Upper lobe of left lung (tissue), 6 donors: Measurements from ENCODE around the gene KCNJ10. TPM values are rescaled to one million over a fixed set of nuclear protein-coding genes. Genes with fewer than 3 reads are reported as not detected.

Source experiments
- ATAC-seq, 2 donors: fragments of 200-7000 bp; cut with Tn5 transposase; one replicate each; pipeline ENCODE4 v1.9.1; 2022; ENCODE audit warnings: mild to moderate bottlenecking in 2 of 2, moderate library complexity in 2 of 2; ENCODE audit not compliant: low FRiP score in 2 of 2
- DNase-seq, 2 donors: peaks; one replicate each; pipeline ENCODE4 v3.0.0-alpha.2; 2019 to 2020
- H3K27ac ChIP-seq, 4 donors: fragments of 200-600 bp; sonication (generic); one replicate each; pipeline ENCODE4 v1.5.1; 2016 to 2019
- H3K27me3 ChIP-seq, 4 donors: fragments of 200-600 bp; sonication (generic); one replicate each; pipeline ENCODE4 v1.5.1; 2017 to 2019
- H3K36me3 ChIP-seq, 4 donors: fragments of 200-600 bp; sonication (generic); one replicate each; pipeline ENCODE4 v1.5.1; 2016 to 2019
- H3K4me1 ChIP-seq, 4 donors: fragments of 200-600 bp; sonication (generic); one replicate each; pipeline ENCODE4 v1.5.1; 2018 to 2019
- H3K4me3 ChIP-seq, 4 donors: fragments of 200-600 bp; sonication (generic); one replicate each; pipeline ENCODE4 v1.5.1; 2017 to 2019; ENCODE audit warnings: mild to moderate bottlenecking in 2 of 4, moderate library complexity in 1 of 4
- H3K9me3 ChIP-seq, 4 donors: fragments of 200-600 bp; sonication (generic); one replicate each; pipeline ENCODE4 v1.5.1; 2018 to 2019
- EP300 ChIP-seq, 4 donors: sonication (generic); formaldehyde crosslinking; IDR thresholded peaks; one replicate each; pipeline ENCODE4 v1.5.1; 2017; ENCODE audit warnings: antibody characterized with exemption in 4 of 4, control low read depth in 2 of 4
- POLR2A ChIP-seq, 4 donors: fragments of 450-650 bp; IDR thresholded peaks; one replicate each; pipeline ENCODE4 v1.5.1; 2016 to 2017; ENCODE audit warnings: antibody characterized with exemption in 4 of 4, mild to moderate bottlenecking in 2 of 4
- POLR2AphosphoS5 ChIP-seq, 2 donors: sonication (generic); formaldehyde crosslinking; IDR thresholded peaks; one replicate each; pipeline ENCODE4 v1.5.1; 2017; ENCODE audit warnings: antibody characterized with exemption in 2 of 2
- WGBS, 2 donors: methylation state at CpG; one replicate each; pipeline ENCODE4 v1.1.5; 2017 to 2018; 5-methylcytosine and 5-hydroxymethylcytosine counted together
- total RNA-seq, 6 donors: library from RNA; depleted of rRNA in 4 of 6; stranded (reverse); fragments of >200 nt in 4 of 6; gene quantifications; one replicate each; pipeline versions ENCODE4 v1.1.0 to v1.2.1, GENCODE V29; 2016 to 2021
- TF ChIP-seq, protein P1 (sequence below), 6 experiments: fragments of 450-650 bp in 4 of 6; fragments of 200-600 bp in 2 of 6; sonication (generic) in 2 of 6; IDR thresholded peaks; one replicate each; pipeline ENCODE4 v1.5.1; 2016 to 2019; ENCODE audit warnings: antibody characterized with exemption in 6 of 6
- donor health status: DM: no; HTN: no; CAD: no; lungs with moderate emphysema.
- donor health status: DM: no; HTN: yes; CAD: no; lungs with severe emphysema.

KCNJ10 gene
- total RNA-seq, 6 donors from 2014 or later, result 0.11 TPM; not detected in 5

DNA sequence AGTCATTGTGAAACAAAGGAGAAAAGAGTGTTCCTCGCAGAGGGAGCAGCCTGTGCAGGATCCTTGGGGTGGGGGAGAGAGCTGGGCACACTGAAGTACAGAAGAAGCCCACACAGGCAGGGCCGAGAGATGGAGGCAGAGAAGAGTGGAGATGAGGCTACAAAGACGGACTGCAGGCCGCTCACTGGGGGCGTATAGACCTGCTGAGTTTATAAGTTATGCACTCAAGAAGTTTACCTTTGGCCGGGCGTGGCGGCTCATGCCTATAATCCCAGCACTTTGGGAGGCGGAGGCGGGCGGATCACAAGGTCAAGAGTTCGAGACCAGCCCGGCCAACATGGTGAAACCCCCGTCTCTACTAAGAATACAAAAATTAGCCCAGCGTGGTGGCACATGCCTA lies 108.3 kb downstream of the KCNJ10 start:
- Histone ChIP-seq H3K27me3 (no peaks in the 10 kb centered on the region), H3K27ac (no peak overlapping the region), H3K4me3 (no peak overlapping the region), H3K36me3 (no peaks in the 10 kb centered on the region), H3K9me3 (no peaks in the 10 kb centered on the region), H3K4me1 (no peaks in the 10 kb centered on the region)
- no peak for TF ChIP-seq POLR2A (IDR thresholded peaks at IDR 0.05)
- TF ChIP-seq POLR2AphosphoS5 (IDR thresholded peaks at IDR 0.05), result no peak
- no peak for TF ChIP-seq EP300 (IDR thresholded peaks at IDR 0.05)
- TF ChIP-seq, protein P1, sequence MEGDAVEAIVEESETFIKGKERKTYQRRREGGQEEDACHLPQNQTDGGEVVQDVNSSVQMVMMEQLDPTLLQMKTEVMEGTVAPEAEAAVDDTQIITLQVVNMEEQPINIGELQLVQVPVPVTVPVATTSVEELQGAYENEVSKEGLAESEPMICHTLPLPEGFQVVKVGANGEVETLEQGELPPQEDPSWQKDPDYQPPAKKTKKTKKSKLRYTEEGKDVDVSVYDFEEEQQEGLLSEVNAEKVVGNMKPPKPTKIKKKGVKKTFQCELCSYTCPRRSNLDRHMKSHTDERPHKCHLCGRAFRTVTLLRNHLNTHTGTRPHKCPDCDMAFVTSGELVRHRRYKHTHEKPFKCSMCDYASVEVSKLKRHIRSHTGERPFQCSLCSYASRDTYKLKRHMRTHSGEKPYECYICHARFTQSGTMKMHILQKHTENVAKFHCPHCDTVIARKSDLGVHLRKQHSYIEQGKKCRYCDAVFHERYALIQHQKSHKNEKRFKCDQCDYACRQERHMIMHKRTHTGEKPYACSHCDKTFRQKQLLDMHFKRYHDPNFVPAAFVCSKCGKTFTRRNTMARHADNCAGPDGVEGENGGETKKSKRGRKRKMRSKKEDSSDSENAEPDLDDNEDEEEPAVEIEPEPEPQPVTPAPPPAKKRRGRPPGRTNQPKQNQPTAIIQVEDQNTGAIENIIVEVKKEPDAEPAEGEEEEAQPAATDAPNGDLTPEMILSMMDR (IDR thresholded peaks at IDR 0.05), result no peak
- no peak for ATAC-seq
- WGBS, 2 donors, result 84 to 88% methylated on average over 15 of the region's 15 CpGs
- DNase-seq, result peak; percentile 14 to 29

DNA sequence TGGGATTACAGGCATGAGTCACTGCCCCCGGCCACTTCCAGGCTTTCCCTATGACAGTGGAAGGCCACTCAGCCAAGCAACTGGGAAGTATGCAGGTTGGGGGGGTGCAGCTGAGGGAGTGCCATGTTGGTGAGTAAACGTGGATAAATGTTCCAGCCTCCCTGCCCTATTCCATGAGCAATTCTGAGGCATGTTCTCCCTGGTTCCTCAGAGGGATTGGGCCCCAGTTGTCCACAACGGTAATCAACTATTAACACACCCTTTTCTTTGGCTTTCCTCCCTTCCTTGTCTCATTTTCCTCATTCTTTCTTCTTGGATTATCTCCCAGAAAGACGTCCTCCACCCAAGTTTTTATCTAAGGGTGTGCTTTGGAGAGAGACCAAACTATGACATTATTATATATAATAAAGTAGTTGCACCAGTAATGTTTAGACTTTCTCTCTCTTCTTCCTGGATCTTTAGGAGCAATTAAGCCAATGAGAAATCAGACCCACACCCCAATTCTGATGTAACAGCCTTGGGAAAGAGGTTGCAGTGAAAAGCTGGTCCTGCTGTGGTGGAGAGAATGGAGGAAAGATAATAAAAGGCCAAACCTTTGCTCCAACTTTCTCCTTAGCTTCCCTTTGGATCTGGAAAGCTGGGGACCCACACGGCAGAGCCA lies 109.1 kb downstream of the KCNJ10 start:
- peak in 1 of 2 donors; percentile 15 for DNase-seq
- Histone ChIP-seq H3K36me3 (no peaks in the 10 kb centered on the region), H3K27ac (no peak overlapping the region), H3K4me1 (no peaks in the 10 kb centered on the region), H3K27me3 (no peaks in the 10 kb centered on the region), H3K4me3 (no peak overlapping the region), H3K9me3 (no peaks in the 10 kb centered on the region)
- TF ChIP-seq POLR2AphosphoS5 (IDR thresholded peaks at IDR 0.05) (no peak), POLR2A (IDR thresholded peaks at IDR 0.05) (no peak), EP300 (IDR thresholded peaks at IDR 0.05) (no peak)
- TF ChIP-seq, protein P1 (IDR thresholded peaks at IDR 0.05), result no peak
- 55 to 60% methylated on average over 5 of the region's 5 CpGs for WGBS, 2 donors
- ATAC-seq, result peak in 1 of 2 donors; percentile 93

DNA sequence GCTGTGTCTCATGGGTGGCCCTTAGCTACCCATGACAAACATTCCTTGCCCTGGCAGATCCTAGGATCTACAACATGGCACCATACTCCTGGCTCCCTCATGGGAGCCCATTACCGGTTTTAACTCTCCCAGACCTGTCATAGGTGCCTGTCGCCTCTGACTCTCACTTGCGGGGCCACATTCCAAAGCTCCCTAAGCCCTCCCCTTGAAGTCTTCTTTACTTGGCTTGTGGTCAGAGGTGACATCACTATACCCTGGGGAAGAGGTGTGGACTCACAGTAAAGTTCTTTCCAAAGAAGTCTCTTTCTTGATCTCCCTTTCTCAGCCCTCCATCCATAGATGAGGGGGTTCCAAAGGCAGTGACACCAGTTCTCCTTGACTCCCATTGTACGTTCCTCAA lies 110.5 kb downstream of the KCNJ10 start:
- DNase-seq (peak in 1 of 2 donors; percentile 18), ATAC-seq (peak; percentile 32 to 58)
- Histone ChIP-seq H3K4me1 (peaks cover 0 to under 1% (median 0%) of the 10 kb centered on the region in 4 donors), H3K27me3 (no peaks in the 10 kb centered on the region), H3K4me3 (no peak overlapping the region), H3K27ac (no peak overlapping the region), H3K9me3 (no peaks in the 10 kb centered on the region), H3K36me3 (no peaks in the 10 kb centered on the region)
- TF ChIP-seq POLR2A (IDR thresholded peaks at IDR 0.05), result no peak
- TF ChIP-seq EP300 (IDR thresholded peaks at IDR 0.05), result no peak
- no peak for TF ChIP-seq POLR2AphosphoS5 (IDR thresholded peaks at IDR 0.05)
- TF ChIP-seq, protein P1 (IDR thresholded peaks at IDR 0.05), result no peak
- WGBS, 2 donors, result 62 to 65% methylated on average over 4 of the region's 4 CpGs

DNA sequence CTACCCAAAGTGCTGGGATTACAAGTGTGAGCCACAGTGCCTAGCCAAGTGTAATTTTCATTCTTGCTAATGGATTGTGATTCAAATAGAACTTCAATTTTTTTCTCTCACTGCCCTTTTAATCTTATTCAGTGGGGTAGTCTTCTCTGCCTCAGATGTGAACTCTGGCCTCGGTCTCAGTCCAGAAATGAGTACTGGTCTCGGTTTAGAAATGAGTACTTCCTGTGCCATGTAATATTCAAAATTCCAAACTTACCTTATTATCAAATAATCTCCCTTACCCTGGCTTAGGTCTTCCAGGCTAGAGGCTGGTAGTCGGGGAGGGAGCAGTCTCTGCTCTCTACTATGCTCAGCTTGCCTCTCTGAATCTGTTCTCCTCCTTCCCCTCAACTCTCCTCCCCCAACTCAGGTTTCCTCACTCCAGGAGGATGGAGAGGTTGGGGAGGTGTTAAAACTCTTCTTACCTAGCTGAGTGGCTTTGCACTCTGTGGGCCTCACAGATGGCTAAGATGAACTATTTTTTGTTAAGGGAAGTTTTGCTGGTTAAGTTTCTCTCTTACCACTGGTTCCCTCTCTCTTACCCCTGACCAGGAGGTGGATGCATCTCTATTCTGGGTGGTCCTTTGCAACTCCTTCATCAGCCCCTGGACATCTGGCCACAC lies 111.1 kb downstream of the KCNJ10 start:
- Histone ChIP-seq H3K27me3 (no peaks in the 10 kb centered on the region), H3K36me3 (no peaks in the 10 kb centered on the region), H3K4me3 (no peak overlapping the region), H3K27ac (no peak overlapping the region), H3K4me1 (peaks cover 0 to 6% (median 0%) of the 10 kb centered on the region in 4 donors), H3K9me3 (no peaks in the 10 kb centered on the region)
- DNase-seq, result peak in 1 of 2 donors; percentile 12
- ATAC-seq, result no peak
- 56 to 58% methylated on average over 3 of the region's 3 CpGs for WGBS, 2 donors
- TF ChIP-seq, protein P1 (IDR thresholded peaks at IDR 0.05), result no peak
- TF ChIP-seq POLR2AphosphoS5 (IDR thresholded peaks at IDR 0.05), result no peak
- TF ChIP-seq POLR2A (IDR thresholded peaks at IDR 0.05), result no peak
- TF ChIP-seq EP300 (IDR thresholded peaks at IDR 0.05), result no peak
